HG03060 (cell line): Measurements from ENCODE around the gene YAF2.

ENCODE experiments used
- ATAC-seq: cut with Tn5 transposase; IDR thresholded peaks from one replicate; pipeline ENCODE4 v1.9.1; 2021; ENCODE audit warnings: low read depth, moderate number of reproducible peaks; ENCODE audit not compliant: unreplicated experiment

YAF2 gene

DNA sequence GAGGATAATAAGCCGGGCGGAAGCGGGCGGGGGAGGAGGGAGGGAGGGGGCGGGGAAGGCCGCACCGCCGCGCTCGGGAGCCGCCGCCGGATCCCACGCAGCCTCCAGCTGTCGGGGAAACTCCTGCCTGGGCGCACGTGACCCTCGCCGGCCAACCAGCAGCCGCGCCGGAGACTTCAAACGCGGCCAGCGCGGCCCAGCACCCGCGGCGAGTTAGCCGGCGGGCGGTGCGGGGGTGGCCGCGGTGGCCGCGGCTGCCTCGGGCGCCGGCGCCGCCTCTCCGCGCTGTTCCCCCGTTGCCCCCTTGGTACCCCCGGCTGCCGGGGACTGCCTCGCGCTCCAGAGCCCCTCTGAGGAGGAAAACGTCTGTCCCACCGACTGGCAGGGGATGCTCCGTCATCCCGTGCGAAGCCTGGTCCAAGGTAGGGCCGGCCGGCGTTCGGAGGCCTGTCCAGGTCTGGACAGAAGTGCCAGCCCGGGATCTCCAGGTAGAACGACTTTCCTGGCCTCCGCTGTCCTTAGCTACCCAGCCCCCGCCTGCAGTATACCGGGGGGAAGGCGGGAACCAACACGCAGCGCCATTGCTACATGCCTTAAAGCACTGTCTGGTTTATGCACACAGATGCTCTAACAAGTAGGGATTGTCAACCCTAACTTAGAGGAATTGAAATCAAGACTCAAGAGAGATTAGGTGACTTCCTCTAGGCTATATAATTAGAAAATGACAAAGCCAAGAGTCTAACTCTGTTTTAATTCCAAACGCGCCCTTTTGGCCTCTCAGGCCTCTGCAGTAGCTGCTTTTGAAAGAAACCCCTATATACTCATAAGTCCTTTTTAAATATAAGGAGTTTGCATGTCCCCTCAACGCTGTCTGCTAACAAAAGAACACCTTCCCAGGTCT lies at the start of gene YAF2:
TSS of gene YAF2 (minus strand) at position 9 of the 901 bp plus-strand sequence. CDS start 68 bp downstream, outside the sequence.
- peak; percentile 41 for ATAC-seq

DNA sequence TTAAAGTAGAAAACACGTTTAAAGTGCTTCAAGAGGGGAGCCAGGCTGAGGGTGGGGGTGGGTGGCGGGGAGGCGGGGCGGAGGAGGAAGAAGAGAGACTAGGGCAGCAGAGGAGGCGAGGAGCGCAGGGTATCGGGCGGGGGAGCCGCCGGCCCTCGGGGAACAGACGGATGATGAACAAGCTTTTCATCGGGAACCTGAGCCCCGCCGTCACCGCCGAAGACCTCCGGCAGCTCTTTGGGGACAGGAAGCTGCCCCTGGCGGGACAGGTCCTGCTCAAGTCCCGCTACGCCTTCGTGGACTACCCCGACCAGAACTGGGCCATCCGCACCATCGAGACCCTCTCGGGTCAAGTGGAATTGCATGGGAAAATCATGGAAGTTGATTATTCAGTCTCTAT lies 48.7 kb upstream of the YAF2 start:
- no peak for ATAC-seq

- no peak for ATAC-seq
Observed at GRCh38 chr12:42285431-42285830, 47.4 kb upstream of the YAF2 start.

- no peak for ATAC-seq
Observed at GRCh38 chr12:42284876-42285275, 46.8 kb upstream of the YAF2 start.

DNA sequence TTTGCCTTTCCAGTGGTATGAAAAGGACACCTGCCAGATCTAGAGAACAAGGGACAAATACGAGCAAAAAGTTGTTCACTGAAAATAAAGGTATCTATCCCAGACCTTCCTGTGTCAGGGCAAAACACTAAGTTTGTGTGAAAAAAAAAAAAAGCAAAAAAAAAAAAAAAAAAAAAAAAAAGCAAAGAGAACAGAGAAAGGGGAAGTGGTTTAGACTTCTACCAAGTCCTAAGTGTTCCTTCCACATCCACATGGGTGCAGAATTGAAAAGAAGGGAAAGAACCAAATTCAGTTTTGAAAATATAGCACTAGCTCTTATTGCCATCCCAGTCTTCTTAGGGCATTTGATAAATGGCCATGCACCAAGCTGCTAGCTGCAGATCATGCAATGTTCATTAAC lies 46.1 kb upstream of the YAF2 start:
- no peak for ATAC-seq

- no peak for ATAC-seq
Observed at GRCh38 chr12:42283739-42284138, 45.7 kb upstream of the YAF2 start.

DNA sequence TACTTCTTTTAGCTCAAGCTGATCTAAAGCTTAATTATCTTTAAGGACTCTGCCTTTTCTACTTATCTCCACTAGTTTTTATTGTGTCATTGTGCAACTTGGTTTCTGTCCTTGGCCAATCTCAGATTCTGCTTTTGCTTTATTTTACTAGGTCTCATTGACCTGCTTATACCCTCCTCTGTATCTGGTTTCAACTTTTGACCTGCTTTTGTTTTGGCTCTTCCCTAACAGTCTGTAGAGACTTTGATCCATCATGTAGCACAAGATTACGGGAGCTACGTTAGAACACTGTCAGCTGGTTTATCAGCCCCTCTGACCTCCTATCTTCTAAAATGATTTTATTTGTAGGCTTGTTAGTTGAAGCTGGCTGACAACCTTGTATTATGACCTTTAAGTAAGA lies 44.2 kb upstream of the YAF2 start:
- no peak for ATAC-seq

- no peak for ATAC-seq
Observed at GRCh38 chr12:42281844-42282243, 43.8 kb upstream of the YAF2 start.

DNA sequence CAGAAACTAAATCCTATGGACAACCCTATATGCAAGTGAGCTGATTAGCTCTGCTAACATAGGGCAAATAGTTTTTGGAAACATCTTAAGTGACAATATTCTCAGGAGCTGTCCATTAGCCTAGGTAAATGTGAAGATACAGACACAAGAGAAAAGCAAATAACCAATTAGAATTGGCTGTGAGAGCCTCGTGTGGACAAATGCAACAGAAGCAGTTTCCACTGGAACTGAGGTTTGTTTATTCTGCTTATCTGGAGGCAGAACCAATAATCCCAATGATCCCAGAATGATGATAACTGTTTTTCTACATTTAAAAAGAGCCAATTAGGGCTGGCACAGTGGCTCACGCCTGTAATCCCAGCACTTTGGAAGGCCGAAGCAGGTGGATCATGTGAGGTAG lies 43.2 kb upstream of the YAF2 start:
- no peak for ATAC-seq

DNA sequence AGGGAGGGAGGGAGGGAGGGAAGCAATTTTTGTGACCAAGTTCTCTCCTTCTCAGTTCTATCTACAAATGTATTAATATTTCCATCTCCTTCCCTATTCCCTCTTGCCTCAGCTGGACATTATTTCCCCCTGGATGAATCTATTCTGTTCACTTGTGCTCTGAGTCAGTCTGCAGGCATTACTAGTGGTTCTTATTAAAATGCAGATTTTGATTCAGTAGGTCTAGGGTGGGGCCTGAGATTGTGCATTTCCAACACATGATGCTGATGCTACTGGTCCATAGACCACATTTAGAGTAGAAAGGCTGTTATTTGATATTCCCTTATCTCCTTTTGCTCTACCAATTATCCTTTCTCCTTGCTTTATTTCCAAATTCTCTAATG lies 40.1 kb upstream of the YAF2 start:
- ATAC-seq, result no peak

GRCh38 chr12:42277396-42278127 lies 39.5 kb upstream of the YAF2 start:
- no peak for ATAC-seq

- ATAC-seq, result no peak
Observed at GRCh38 chr12:42275499-42275898, 37.5 kb upstream of the YAF2 start.

- no peak for ATAC-seq
Observed at GRCh38 chr12:42273706-42274105, 35.7 kb upstream of the YAF2 start.

- no peak for ATAC-seq
Observed at GRCh38 chr12:42270596-42270995, 32.5 kb upstream of the YAF2 start.

- ATAC-seq, result no peak
Observed at GRCh38 chr12:42267413-42268190, 29.6 kb upstream of the YAF2 start.

DNA sequence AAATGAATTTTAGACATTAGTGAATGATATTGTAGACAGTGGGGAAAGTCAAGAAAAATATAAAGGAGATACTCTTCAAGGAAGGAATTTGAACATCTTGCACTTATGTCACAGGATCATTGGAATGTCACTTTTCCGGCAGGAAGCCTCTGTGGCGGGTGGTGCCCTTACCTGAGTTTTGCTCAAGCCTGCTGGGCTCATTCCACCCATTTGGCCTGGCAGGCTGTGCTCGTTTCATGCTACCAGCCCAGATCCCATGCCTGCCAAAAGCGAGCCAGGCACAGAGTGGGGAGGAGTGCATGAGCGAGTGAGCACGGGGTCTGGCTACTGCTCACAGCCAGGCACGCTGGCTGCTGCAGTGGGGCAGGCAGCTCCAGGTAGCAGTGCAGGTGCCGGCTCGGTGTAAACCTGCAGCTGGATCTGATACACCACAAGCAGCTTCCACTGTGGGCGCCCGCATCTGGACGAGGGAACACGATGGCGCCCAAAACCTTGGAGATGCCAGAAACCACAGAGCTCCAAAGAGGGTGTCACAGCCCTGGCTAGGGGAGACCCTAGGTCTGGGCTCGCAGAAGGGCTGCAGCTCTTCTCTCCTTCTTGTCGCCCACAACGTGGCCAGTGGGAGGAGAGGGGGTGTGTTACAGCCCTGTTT lies 28.7 kb upstream of the YAF2 start:
- no peak for ATAC-seq

DNA sequence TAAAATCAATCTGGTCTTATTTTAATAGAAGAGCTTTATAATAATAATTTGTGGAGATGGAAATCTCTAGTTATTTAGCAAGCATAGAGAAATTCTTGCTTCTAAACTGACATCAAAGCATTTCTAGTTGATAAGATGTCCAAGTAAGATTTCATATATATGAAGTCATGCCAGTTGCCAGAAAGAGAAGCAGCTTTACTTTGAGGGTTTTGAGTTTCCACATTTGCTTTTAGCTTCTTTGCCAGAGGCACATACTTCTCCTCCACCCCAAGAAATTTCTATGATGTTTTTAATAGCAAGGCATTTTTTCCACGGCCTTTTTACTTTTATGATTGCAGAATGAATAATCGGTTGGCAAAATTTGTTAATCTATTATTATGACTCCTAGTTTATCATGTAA lies 24.2 kb upstream of the YAF2 start:
- ATAC-seq, result no peak

GRCh38 chr12:42261708-42262107 lies 23.7 kb upstream of the YAF2 start:
- no peak for ATAC-seq

- ATAC-seq, result no peak
Observed at GRCh38 chr12:42260518-42260917, 22.5 kb upstream of the YAF2 start.

GRCh38 chr12:42259699-42260098 lies 21.7 kb upstream of the YAF2 start:
- ATAC-seq, result no peak

GRCh38 chr12:42255866-42256261 lies 17.8 kb upstream of the YAF2 start:
- ATAC-seq, result no peak
